ENCODE data around the gene RGPD3.
"Not testable (repeated sequence)": the region's sequence is repeated elsewhere in the genome, so short reads cannot be mapped to it uniquely, and the experiment has no call there.

The RGPD3 gene

GRCh38 chr2:106468107-106468506 is at the start of gene RGPD3:
TSS of gene RGPD3 (minus strand) at chr2:106468413. CDS start at chr2:106468288, 125 bp downstream.
- not testable (repeated sequence) for DNase-seq

- DNase-seq = no peak
Measured at GRCh38 chr2:106517329-106517728, 49.1 kb upstream of the RGPD3 start.

GRCh38 chr2:106516864-106517263 is 48.7 kb upstream of the RGPD3 start:
- no peak for DNase-seq

- DNase-seq = no peak
Measured at GRCh38 chr2:106516436-106516835, 48.2 kb upstream of the RGPD3 start.

GRCh38 chr2:106514827-106515226 is 46.6 kb upstream of the RGPD3 start:
- DNase-seq = not testable (repeated sequence)

- DNase-seq = not testable (repeated sequence)
Measured at GRCh38 chr2:106513391-106513790, 45.2 kb upstream of the RGPD3 start.

- DNase-seq = not testable (repeated sequence)
Measured at GRCh38 chr2:106511934-106512333, 43.7 kb upstream of the RGPD3 start.

GRCh38 chr2:106511476-106511901 is 43.3 kb upstream of the RGPD3 start:
- DNase-seq = not testable (repeated sequence)

- DNase-seq = not testable (repeated sequence)
Measured at GRCh38 chr2:106510791-106511190, 42.6 kb upstream of the RGPD3 start.

- DNase-seq = not testable (repeated sequence)
Measured at GRCh38 chr2:106509374-106509770, 41.2 kb upstream of the RGPD3 start.

- not testable (repeated sequence) for DNase-seq
Measured at GRCh38 chr2:106508660-106509373, 40.6 kb upstream of the RGPD3 start.

- not testable (repeated sequence) for DNase-seq
Measured at GRCh38 chr2:106506002-106506687, 37.9 kb upstream of the RGPD3 start.

GRCh38 chr2:106504787-106505186 is 36.6 kb upstream of the RGPD3 start:
- not testable (repeated sequence) for DNase-seq

GRCh38 chr2:106504192-106504591 is 36.0 kb upstream of the RGPD3 start:
- DNase-seq = not testable (repeated sequence)

- DNase-seq = not testable (repeated sequence)
Measured at GRCh38 chr2:106502351-106502750, 34.1 kb upstream of the RGPD3 start.

GRCh38 chr2:106500350-106500749 is 32.1 kb upstream of the RGPD3 start:
- not testable (repeated sequence) for DNase-seq

GRCh38 chr2:106498549-106498948 is 30.3 kb upstream of the RGPD3 start:
- DNase-seq = not testable (repeated sequence)

- DNase-seq = not testable (repeated sequence)
Measured at GRCh38 chr2:106492913-106493312, 24.7 kb upstream of the RGPD3 start.

GRCh38 chr2:106492399-106492798 is 24.2 kb upstream of the RGPD3 start:
- DNase-seq = not testable (repeated sequence)

- DNase-seq = not testable (repeated sequence)
Measured at GRCh38 chr2:106489701-106490100, 21.5 kb upstream of the RGPD3 start.

GRCh38 chr2:106487386-106488191 is 19.4 kb upstream of the RGPD3 start:
- not testable (repeated sequence) for DNase-seq

- not testable (repeated sequence) for DNase-seq
Measured at GRCh38 chr2:106486551-106487385, 18.6 kb upstream of the RGPD3 start, which contains the start of gene CD8B2. TSS of gene CD8B2 (plus strand) at chr2:106487364. CDS start at chr2:106487427, 63 bp downstream.

All from DMS79 treated with DMSO at 0.1 percent for 48 hours (cell line).